Measurements from ENCODE around the gene AGTRAP.

DNA sequence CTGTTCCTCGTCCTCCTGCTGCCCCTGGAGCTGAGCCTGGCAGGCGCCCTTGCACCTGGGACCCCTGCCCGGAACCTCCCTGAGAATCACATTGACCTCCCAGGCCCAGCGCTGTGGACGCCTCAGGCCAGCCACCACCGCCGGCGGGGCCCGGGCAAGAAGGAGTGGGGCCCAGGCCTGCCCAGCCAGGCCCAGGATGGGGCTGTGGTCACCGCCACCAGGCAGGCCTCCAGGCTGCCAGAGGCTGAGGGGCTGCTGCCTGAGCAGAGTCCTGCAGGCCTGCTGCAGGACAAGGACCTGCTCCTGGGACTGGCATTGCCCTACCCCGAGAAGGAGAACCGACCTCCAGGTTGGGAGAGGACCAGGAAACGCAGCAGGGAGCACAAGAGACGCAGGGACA lies 29.6 kb upstream of the AGTRAP start:
- TF ChIP-seq POLR2AphosphoS5 (IDR thresholded peaks at IDR 0.05; ENCODE audit: low read depth, low read length): no peak
- no peak for TF ChIP-seq TAF1 (IDR thresholded peaks at IDR 0.05; ENCODE audit: borderline replicate concordance, insufficient read depth, low read length)
- TF ChIP-seq, protein P1, sequence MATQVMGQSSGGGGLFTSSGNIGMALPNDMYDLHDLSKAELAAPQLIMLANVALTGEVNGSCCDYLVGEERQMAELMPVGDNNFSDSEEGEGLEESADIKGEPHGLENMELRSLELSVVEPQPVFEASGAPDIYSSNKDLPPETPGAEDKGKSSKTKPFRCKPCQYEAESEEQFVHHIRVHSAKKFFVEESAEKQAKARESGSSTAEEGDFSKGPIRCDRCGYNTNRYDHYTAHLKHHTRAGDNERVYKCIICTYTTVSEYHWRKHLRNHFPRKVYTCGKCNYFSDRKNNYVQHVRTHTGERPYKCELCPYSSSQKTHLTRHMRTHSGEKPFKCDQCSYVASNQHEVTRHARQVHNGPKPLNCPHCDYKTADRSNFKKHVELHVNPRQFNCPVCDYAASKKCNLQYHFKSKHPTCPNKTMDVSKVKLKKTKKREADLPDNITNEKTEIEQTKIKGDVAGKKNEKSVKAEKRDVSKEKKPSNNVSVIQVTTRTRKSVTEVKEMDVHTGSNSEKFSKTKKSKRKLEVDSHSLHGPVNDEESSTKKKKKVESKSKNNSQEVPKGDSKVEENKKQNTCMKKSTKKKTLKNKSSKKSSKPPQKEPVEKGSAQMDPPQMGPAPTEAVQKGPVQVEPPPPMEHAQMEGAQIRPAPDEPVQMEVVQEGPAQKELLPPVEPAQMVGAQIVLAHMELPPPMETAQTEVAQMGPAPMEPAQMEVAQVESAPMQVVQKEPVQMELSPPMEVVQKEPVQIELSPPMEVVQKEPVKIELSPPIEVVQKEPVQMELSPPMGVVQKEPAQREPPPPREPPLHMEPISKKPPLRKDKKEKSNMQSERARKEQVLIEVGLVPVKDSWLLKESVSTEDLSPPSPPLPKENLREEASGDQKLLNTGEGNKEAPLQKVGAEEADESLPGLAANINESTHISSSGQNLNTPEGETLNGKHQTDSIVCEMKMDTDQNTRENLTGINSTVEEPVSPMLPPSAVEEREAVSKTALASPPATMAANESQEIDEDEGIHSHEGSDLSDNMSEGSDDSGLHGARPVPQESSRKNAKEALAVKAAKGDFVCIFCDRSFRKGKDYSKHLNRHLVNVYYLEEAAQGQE (IDR thresholded peaks at IDR 0.05; ENCODE audit: insufficient read depth in 1 of 2, low read depth in 2 of 2, low read length in 2 of 2): no peak
- no peak for TF ChIP-seq SIN3A (IDR thresholded peaks at IDR 0.05; ENCODE audit: borderline replicate concordance, insufficient read depth, low read length)
- no peak for TF ChIP-seq FOXP2 (optimal IDR thresholded peaks at IDR 0.05; ENCODE audit: borderline replicate concordance, extremely low read depth, extremely low read length, insufficient read depth)

Measured in PFSK-1 (cell line).